Subcutaneous abdominal adipose tissue (tissue), 5 donors: Measurements from ENCODE around the gene SS18L1.

Experiments used
- H3K27ac ChIP-seq: one replicate; pipeline ENCODE4 v1.7.0; 2013; ENCODE audit warnings: low read depth, mild to moderate bottlenecking, inconsistent platforms, low read length, moderate library complexity
- H3K27me3 ChIP-seq, 5 donors: one replicate each; pipeline ENCODE4 v1.7.0; 2013; ENCODE audit warnings: low read length in 5 of 5, inconsistent platforms in 1 of 5; ENCODE audit not compliant: control insufficient read depth in 5 of 5, insufficient read depth in 4 of 5
- H3K36me3 ChIP-seq, 5 donors: one replicate each; pipeline ENCODE4 v1.7.0; 2013; ENCODE audit warnings: low read length in 5 of 5; ENCODE audit not compliant: control insufficient read depth in 5 of 5, insufficient read depth in 5 of 5
- H3K4me1 ChIP-seq, 5 donors: one replicate each; pipeline ENCODE4 v1.7.0; 2013; ENCODE audit warnings: low read length in 5 of 5, mild to moderate bottlenecking in 3 of 5, moderate library complexity in 1 of 5; ENCODE audit not compliant: control insufficient read depth in 5 of 5, insufficient read depth in 5 of 5
- H3K4me3 ChIP-seq, 5 donors: one replicate each; pipeline ENCODE4 v1.7.0; 2013; ENCODE audit warnings: low read length in 5 of 5, low read depth in 1 of 5
- H3K9ac ChIP-seq, 5 donors: one replicate each; pipeline ENCODE4 v1.7.0; 2013; ENCODE audit warnings: low read length in 5 of 5, mild to moderate bottlenecking in 4 of 5, moderate library complexity in 3 of 5
- H3K9me3 ChIP-seq, 5 donors: one replicate each; pipeline ENCODE4 v1.7.0; 2013; ENCODE audit warnings: low read length in 5 of 5; ENCODE audit not compliant: control insufficient read depth in 5 of 5
- donor health status: healthy.
- donor health status: healthy.
- donor health status: healthy.
- donor health status: healthy.
- donor health status: healthy.

The SS18L1 gene

DNA sequence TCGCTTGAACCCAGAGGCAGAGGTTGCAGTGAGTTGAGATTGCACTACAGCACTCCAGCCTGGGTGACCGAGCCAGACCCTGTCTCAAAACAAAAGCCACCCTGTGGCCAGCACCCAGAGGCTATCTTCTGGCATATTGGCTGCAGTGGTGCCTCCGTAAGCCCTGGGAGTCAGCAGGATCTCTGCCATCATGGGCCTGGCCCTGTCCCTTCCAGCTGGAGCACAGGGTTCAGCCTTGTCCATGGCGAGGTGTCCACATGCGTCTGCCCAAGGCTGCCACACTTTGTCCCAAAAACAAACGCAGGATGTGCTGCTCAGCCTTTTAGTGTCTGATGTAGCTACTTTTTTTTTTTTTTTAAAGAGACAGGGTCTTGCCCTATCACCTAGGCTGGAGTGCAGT, 23.9 kb downstream of the SS18L1 start:
- no peaks in the 10 kb centered on the region for H3K9me3 ChIP-seq
- no peak overlapping the region for H3K4me3 ChIP-seq
- H3K36me3 ChIP-seq = peaks cover 0 to 65% (median 58%) of the 10 kb centered on the region in 5 donors
- no peak overlapping the region for H3K9ac ChIP-seq
- H3K27me3 ChIP-seq = no peaks in the 10 kb centered on the region
- H3K27ac ChIP-seq = no peak overlapping the region
- H3K4me1 ChIP-seq = peaks cover 0 to 10% (median 6%) of the 10 kb centered on the region in 5 donors

DNA sequence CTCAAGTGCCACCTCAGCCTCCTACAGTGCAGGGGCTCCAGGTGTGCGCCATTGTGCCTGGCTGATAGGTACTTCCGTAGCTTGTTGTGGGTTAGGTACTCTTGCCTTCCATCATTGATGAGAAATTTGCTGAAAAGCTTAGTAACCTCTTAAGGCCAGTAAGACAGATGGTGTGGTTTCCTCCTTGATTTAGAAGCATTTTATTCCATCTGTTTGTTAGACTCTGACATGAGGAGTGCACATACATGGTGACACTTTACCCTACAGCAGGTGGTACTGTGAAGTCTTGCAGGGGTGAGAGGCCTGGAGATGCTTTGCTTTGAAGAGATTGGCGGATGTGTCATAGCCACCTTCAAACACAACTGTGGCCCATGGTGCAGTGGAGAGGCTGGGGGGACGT, 24.5 kb downstream of the SS18L1 start:
- H3K9ac ChIP-seq = no peak overlapping the region
- peaks cover 0 to 10% (median 6%) of the 10 kb centered on the region in 5 donors for H3K4me1 ChIP-seq
- peaks cover 0 to 63% (median 54%) of the 10 kb centered on the region in 5 donors for H3K36me3 ChIP-seq
- no peaks in the 10 kb centered on the region for H3K27me3 ChIP-seq
- H3K4me3 ChIP-seq = no peak overlapping the region
- no peak overlapping the region for H3K27ac ChIP-seq
- H3K9me3 ChIP-seq = no peaks in the 10 kb centered on the region

DNA sequence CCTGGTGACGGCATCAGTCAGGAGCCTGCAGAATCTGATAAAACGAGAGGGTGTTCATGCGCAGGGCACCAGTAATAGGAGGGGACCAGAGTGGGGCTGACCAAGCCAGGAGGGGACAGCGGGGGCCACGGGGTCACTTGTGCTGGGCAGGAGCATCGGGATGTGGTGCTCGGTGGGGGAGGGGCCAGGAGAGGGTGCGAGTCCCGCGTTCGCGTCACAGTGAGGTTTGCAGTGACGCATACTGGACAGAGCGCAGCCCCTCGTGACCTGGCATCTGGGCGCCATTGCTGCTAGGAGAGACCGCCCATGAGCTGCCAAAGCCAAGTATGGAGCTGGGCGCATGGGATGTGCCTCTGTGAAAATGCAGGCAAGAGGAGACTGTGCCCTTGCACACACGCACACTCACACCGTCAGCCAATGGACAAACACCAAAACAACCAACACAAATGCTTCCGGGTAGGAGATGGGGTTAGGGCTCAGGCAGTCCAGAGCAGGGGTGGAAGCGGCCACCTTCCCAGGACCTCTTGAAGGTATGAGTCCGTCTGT, 25.4 kb downstream of the SS18L1 start:
- Histone ChIP-seq H3K4me3 (no peak overlapping the region), H3K9me3 (no peaks in the 10 kb centered on the region), H3K27ac (no peak overlapping the region), H3K27me3 (no peaks in the 10 kb centered on the region), H3K4me1 (peaks cover 0 to 10% (median 6%) of the 10 kb centered on the region in 5 donors), H3K9ac (no peak overlapping the region), H3K36me3 (peaks cover 0 to 54% (median 46%) of the 10 kb centered on the region in 5 donors)

DNA sequence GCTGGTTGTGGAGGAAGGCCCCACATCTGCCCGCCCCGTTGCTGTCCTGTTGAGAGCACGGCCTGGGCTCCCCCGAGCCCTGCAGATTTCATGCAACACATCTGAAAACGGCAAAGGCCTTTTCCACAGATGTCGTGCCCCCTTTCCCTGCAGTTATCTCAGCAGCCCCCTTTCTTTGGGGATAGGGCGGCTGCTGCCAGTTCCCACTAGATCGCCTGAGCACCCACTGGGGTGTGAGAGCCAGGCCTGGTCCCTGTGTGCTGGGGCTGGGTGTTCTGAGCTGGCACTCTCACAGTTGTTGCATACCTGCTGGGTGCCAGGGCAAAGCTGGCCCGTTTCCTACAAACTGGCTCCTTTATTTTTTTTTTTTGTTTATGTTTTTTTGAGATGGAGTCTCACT, 27.0 kb downstream of the SS18L1 start:
- H3K27me3 ChIP-seq = no peaks in the 10 kb centered on the region
- H3K9ac ChIP-seq = no peak overlapping the region
- no peak overlapping the region for H3K27ac ChIP-seq
- H3K9me3 ChIP-seq = no peaks in the 10 kb centered on the region
- peaks cover 0 to 51% (median 44%) of the 10 kb centered on the region in 5 donors for H3K36me3 ChIP-seq
- H3K4me3 ChIP-seq = no peak overlapping the region
- peaks cover 0 to 10% (median 6%) of the 10 kb centered on the region in 5 donors for H3K4me1 ChIP-seq

DNA sequence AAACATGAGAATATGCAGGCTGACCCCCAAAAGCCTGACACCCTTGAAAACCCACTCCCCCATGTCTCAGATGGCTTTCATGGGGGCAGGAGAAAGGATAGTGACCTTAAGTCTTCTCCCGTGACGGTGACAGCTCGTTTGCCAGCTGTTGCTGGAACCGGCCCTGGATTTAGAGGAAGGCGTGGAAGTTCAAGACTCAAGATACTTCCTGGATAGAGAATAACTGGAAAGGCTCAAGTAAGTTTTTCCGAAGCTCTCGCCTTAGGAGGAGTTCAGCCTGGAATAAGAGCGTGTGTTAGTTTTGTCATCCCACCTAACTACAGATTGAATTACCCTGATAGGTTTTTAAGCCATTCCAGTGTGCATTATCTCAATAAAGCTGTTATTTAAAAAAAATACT, 27.7 kb downstream of the SS18L1 start:
- H3K36me3 ChIP-seq = peaks cover 0 to 50% (median 41%) of the 10 kb centered on the region in 5 donors

DNA sequence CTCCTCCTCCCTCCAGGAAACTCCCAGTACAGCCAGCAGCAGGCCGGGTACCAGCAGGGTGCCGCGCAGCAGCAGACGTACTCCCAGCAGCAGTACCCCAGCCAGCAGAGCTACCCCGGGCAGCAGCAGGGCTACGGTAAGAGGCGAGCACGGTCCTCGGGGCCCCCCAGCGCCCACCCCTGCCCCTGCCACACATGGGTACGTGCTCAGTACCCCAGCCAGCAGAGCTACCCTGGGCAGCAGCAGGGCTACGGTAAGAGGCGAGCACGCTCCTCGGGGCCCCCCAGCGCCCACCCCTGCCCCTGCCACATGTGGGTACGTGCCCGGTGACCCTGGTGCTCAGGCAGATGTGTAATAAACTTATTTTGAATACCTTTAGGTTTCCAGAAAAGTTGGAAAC, 29.1 kb downstream of the SS18L1 start:
- Histone ChIP-seq H3K4me3 (no peak overlapping the region), H3K9me3 (no peaks in the 10 kb centered on the region), H3K9ac (no peak overlapping the region), H3K27me3 (no peaks in the 10 kb centered on the region), H3K4me1 (peaks cover 0 to 6% (median 0%) of the 10 kb centered on the region in 5 donors), H3K36me3 (peaks cover 0 to 55% (median 37%) of the 10 kb centered on the region in 5 donors), H3K27ac (no peak overlapping the region)

More for the DNA sequence above, 27.7 kb downstream of the SS18L1 start:
- no peaks in the 10 kb centered on the region for H3K27me3 ChIP-seq
- H3K9ac ChIP-seq = no peak overlapping the region
- H3K4me1 ChIP-seq = peaks cover 0 to 10% (median 1%) of the 10 kb centered on the region in 5 donors
- no peak overlapping the region for H3K4me3 ChIP-seq
- H3K27ac ChIP-seq = no peak overlapping the region
- H3K9me3 ChIP-seq = no peaks in the 10 kb centered on the region

DNA sequence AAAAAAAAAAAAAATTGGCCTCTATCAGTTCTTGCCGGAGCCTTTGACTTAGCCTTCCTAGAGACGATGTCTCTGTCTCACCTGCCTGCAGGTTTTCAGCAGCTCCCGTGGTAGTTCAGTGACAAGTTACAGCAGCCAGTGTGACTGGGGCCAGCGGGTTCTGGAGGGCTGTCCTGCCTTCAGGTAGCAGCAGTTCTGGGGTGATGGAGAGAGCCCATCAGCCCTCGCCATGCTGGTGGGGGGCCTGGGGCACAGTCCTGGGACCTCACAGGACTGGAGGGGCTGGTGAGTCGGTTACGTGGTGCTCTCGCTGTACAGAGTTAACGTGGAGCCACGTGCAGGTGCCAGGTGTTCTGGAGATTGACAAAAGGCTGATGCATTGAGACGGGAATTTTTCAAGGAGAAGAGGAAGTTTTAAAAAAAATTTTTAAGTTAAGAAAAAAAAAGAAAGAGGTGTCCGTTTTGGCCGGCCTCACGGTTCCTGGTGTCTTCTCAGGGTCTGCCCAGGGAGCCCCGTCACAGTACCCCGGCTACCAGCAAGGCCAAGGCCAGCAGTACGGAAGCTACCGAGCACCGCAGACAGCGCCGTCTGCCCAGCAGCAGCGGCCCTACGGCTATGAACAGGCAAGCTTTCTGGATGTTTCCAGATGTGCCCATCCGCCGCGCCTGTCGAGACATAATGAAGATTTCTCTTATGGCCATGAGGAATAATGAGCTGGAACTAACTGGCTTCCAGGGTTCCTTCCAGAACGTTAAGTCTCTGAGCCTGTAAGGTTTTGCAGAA, 30.6 kb downstream of the SS18L1 start:
- Histone ChIP-seq H3K4me3 (no peak overlapping the region), H3K27ac (no peak overlapping the region), H3K4me1 (peaks cover 0 to 10% (median 6%) of the 10 kb centered on the region in 5 donors), H3K9ac (no peak overlapping the region), H3K36me3 (peaks cover 0 to 48% (median 30%) of the 10 kb centered on the region in 5 donors), H3K9me3 (no peaks in the 10 kb centered on the region), H3K27me3 (no peaks in the 10 kb centered on the region)

DNA sequence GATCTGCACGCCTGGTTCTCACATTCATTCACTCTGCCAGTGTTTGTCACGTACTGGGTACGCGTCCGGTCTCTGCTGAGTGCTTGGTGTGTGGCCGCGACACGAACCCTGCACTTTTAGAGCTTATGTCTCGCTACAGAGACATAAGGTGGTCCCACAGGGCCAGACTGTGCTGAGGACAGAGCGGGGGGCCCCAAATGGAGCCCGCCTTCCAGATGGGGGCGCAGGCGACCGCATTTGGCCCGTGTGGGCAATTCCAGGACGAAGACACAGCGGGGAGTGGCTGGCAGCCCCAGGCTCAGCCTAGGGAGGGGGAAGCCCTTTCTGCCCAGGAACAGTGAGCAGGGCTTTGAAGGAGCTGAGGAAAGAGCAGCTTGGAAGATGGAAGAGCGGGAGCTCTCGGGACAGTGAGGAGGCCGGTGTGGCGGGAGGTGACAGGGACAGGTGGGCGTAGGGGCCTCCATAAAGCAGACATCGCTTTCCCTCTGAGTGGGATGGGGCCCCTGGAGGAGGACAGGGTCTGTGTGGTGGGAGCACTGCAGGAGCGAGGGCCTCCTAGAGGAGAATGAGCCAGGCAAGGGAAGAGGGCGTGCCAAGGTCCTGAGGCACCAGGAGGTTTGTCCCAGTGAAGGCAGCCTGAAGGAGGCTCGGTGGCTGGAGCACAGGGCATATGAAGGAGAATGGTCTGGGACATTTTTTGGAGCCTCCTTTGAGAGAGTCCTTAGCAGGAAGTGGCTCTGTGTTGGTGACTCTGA, 31.5 kb downstream of the SS18L1 start:
- Histone ChIP-seq H3K4me1 (peaks cover 0 to 13% (median 6%) of the 10 kb centered on the region in 5 donors), H3K36me3 (peaks cover 0 to 42% (median 28%) of the 10 kb centered on the region in 5 donors)

DNA sequence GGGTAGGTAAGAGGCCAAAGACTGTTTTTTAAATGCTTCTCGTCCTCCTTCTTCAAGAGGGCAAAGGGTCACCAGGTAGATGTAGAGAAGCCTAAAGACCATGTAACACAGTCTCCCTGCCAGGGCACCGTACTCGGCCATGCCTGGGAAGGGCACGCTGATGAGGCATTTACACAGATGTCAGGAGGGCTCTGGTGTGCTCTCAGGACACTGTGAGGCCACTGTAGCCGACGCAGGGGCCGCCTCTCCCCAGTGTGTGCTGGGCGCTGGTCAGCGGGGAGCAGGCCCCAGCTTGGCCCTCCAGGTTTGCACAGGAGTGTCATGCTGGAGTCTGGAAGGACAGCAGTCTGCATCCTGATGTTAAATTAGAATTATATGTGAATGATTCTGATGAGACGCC, 32.1 kb downstream of the SS18L1 start:
- H3K9ac ChIP-seq = no peak overlapping the region

More for the DNA sequence above, 31.5 kb downstream of the SS18L1 start:
- no peaks in the 10 kb centered on the region for H3K27me3 ChIP-seq
- H3K4me3 ChIP-seq = no peak overlapping the region
- H3K9ac ChIP-seq = no peak overlapping the region
- H3K9me3 ChIP-seq = no peaks in the 10 kb centered on the region
- no peak overlapping the region for H3K27ac ChIP-seq

DNA sequence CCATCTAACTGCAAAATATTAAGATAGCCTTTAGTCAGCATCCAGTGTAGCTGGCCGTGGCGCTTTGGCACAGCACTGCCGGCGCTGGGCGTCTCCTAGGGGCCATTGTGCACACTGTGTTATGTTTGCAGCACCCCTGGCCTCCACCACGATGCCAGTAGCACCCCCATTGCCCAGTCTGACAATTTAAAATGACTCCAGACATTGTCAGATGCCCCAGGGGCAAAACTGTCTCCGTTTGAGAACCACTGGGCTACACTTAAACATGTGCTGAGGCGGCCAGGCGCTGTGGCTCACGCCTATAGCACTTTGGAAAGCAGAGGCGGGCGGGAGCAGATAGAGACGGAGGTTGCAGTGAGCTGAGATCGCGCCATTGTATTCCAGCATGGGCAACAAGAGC, 33.3 kb downstream of the SS18L1 start:
- Histone ChIP-seq H3K36me3 (peaks cover 0 to 42% (median 28%) of the 10 kb centered on the region in 5 donors), H3K27me3 (no peaks in the 10 kb centered on the region), H3K9ac (no peak overlapping the region), H3K4me3 (no peak overlapping the region), H3K4me1 (peaks cover 0 to 11% (median 3%) of the 10 kb centered on the region in 5 donors), H3K9me3 (no peaks in the 10 kb centered on the region), H3K27ac (no peak overlapping the region)

More for the DNA sequence above, 32.1 kb downstream of the SS18L1 start:
- Histone ChIP-seq H3K27ac (no peak overlapping the region), H3K9me3 (no peaks in the 10 kb centered on the region), H3K4me1 (peaks cover 0 to 13% (median 6%) of the 10 kb centered on the region in 5 donors), H3K4me3 (no peak overlapping the region), H3K36me3 (peaks cover 0 to 42% (median 28%) of the 10 kb centered on the region in 5 donors), H3K27me3 (no peaks in the 10 kb centered on the region)
